IMR-90 (cell line): ENCODE data around the gene P3H1. TPM values are rescaled to one million over a fixed set of nuclear protein-coding genes. Genes with fewer than 3 reads are reported as not detected.

Experiments
- ATAC-seq: fragments of 200-7000 bp; cut with Tn5 transposase; 2 replicates; pipeline ENCODE4 v1.9.1; 2020; ENCODE audit warnings: low read depth, mild to moderate bottlenecking, moderate library complexity
- BruUV-seq: library from RNA; stranded (reverse); fragments of 400-500 nt; replicated peaks from 2 replicates; lab custom pipeline; 2021; lab: Mats Ljungman, UMichigan
- CTCF ChIA-PET: fragments of 300-600 bp; formaldehyde crosslinking; extraction: SDS; loops from one replicate; lab custom pipeline; 2021; ENCODE audit warnings: antibody characterized with exemption; lab: Yijun Ruan, JAX
- POLR2A ChIA-PET: fragments of 300-600 bp; sonication (Branson Sonifier 250); formaldehyde crosslinking; loops from one replicate; lab custom pipeline; 2022; ENCODE audit warnings: antibody characterized with exemption; ENCODE audit not compliant: unreplicated experiment; lab: Charles Lee
- DNase-seq: peaks from one replicate; pipeline ENCODE4 v3.0.0; 2013
- H2AFZ ChIP-seq: replicated peaks from 2 replicates; pipeline ENCODE3; 2013; ENCODE audit warnings: low read length, mild to moderate bottlenecking; ENCODE audit not compliant: poor library complexity
- H2AK5ac ChIP-seq: 2 replicates; pipeline ENCODE4 v1.6.1; 2013; ENCODE audit warnings: low read depth, low read length, inconsistent platforms
- H2AK9ac ChIP-seq: replicated peaks from 2 replicates; pipeline ENCODE3; 2013; ENCODE audit warnings: mild to moderate bottlenecking, low read depth, low read length, moderate library complexity; ENCODE audit not compliant: poor library complexity
- H2BK120ac ChIP-seq: 2 replicates; pipeline ENCODE4 v1.6.1; 2013; ENCODE audit warnings: low read depth, low read length, inconsistent platforms
- H2BK15ac ChIP-seq: 3 replicates; pipeline ENCODE4 v1.6.1; 2013; ENCODE audit warnings: low read depth, low read length, inconsistent platforms
- H2BK20ac ChIP-seq: 2 replicates; pipeline ENCODE4 v1.6.1; 2013; ENCODE audit warnings: low read depth, mild to moderate bottlenecking, inconsistent platforms, low read length, moderate library complexity
- H2BK5ac ChIP-seq: 2 replicates; pipeline ENCODE4 v1.6.1; 2013; ENCODE audit warnings: mild to moderate bottlenecking, low read depth, low read length, inconsistent platforms; ENCODE audit not compliant: poor library complexity, severe bottlenecking
- H3K14ac ChIP-seq: replicated peaks from 2 replicates; pipeline ENCODE4 v1.6.1; 2013; ENCODE audit warnings: low read depth, low read length, inconsistent platforms
- H3K18ac ChIP-seq: 2 replicates; pipeline ENCODE4 v1.6.1; 2013; ENCODE audit warnings: low read depth, low read length, control low read depth
- H3K23ac ChIP-seq: 2 replicates; pipeline ENCODE4 v1.6.1; 2013; ENCODE audit warnings: low read depth, low read length, inconsistent platforms
- H3K27ac ChIP-seq: 2 replicates; pipeline ENCODE4 v1.5.1; 2013; ENCODE audit warnings: mild to moderate bottlenecking, control low read depth, low read length; ENCODE audit not compliant: insufficient read depth
- H3K27me3 ChIP-seq: 2 replicates; pipeline ENCODE4 v1.6.1; 2013; ENCODE audit warnings: low read length; ENCODE audit not compliant: control insufficient read depth, insufficient read depth
- H3K36me3 ChIP-seq: 2 replicates; pipeline ENCODE4 v1.6.1; 2013; ENCODE audit warnings: low read length, mixed read lengths; ENCODE audit not compliant: control insufficient read depth, insufficient read depth
- H3K4ac ChIP-seq: 2 replicates; pipeline ENCODE4 v1.6.1; 2013; ENCODE audit warnings: low read depth, low read length, inconsistent platforms
- H3K4me1 ChIP-seq: 2 replicates; pipeline ENCODE4 v1.6.1; 2013; ENCODE audit warnings: low read length, mixed read lengths; ENCODE audit not compliant: control insufficient read depth, insufficient read depth
- H3K4me2 ChIP-seq: 2 replicates; pipeline ENCODE4 v1.6.1; 2013; ENCODE audit warnings: low read depth, mild to moderate bottlenecking, control low read depth, low read length, moderate library complexity
- H3K4me3 ChIP-seq: 2 replicates; pipeline ENCODE4 v1.5.1; 2013; ENCODE audit warnings: low read depth, mild to moderate bottlenecking, control low read depth, low read length, moderate library complexity; ENCODE audit not compliant: insufficient read depth
- H3K56ac ChIP-seq: 2 replicates; pipeline ENCODE4 v1.6.1; 2013; ENCODE audit warnings: low read length, inconsistent platforms; ENCODE audit not compliant: insufficient read depth; ENCODE audit errors: extremely low read depth
- H3K79me1 ChIP-seq, 2 experiments: 2 replicates each; pipeline ENCODE4 v1.6.1; 2013; ENCODE audit warnings: low read length in 2 of 2, inconsistent platforms in 1 of 2, low read depth in 1 of 2
- H3K9ac ChIP-seq: 2 replicates; pipeline ENCODE4 v1.6.1; 2013; ENCODE audit warnings: low read depth, low read length, control low read depth
- H3K9me1 ChIP-seq: 2 replicates; pipeline ENCODE4 v1.6.1; 2013; ENCODE audit warnings: low read length, inconsistent platforms; ENCODE audit not compliant: insufficient read depth
- H3K9me3 ChIP-seq: 2 replicates; pipeline ENCODE4 v1.6.1; 2013; ENCODE audit warnings: low read length; ENCODE audit not compliant: control insufficient read depth, insufficient read depth
- H4K20me1 ChIP-seq: 2 replicates; pipeline ENCODE4 v1.6.1; 2013; ENCODE audit warnings: low read length, inconsistent platforms; ENCODE audit not compliant: insufficient read depth
- H4K5ac ChIP-seq: 2 replicates; pipeline ENCODE4 v1.6.1; 2013; ENCODE audit warnings: mild to moderate bottlenecking, low read depth, low read length, control low read depth
- H4K8ac ChIP-seq, 2 experiments: 2 replicates each; pipeline ENCODE4 v1.6.1; 2013; ENCODE audit warnings: low read depth in 2 of 2, low read length in 2 of 2, control low read depth in 1 of 2, inconsistent platforms in 1 of 2
- H4K91ac ChIP-seq: 2 replicates; pipeline ENCODE4 v1.6.1; 2013; ENCODE audit warnings: low read depth, low read length, inconsistent platforms; ENCODE audit not compliant: insufficient read depth
- BHLHE40 ChIP-seq: fragments of 150-350 bp; IDR thresholded peaks from 2 replicates; pipeline ENCODE4 v1.6.1; 2016; ENCODE audit warnings: mild to moderate bottlenecking, low read depth, low read length
- CEBPB ChIP-seq: IDR thresholded peaks from 2 replicates; pipeline ENCODE4 v1.6.1; 2012; ENCODE audit warnings: low read depth, low read length, improper control_type of control experiment
- FOS ChIP-seq: fragments of 150-350 bp; IDR thresholded peaks from 2 replicates; pipeline ENCODE4 v1.6.1; 2016; ENCODE audit warnings: low read depth, low read length
- MAFK ChIP-seq: IDR thresholded peaks from 2 replicates; pipeline ENCODE4 v1.6.1; 2012; ENCODE audit warnings: low read depth, low read length, improper control_type of control experiment
- NFE2L2 ChIP-seq: fragments of 150-350 bp; IDR thresholded peaks from 2 replicates; pipeline ENCODE4 v1.6.1; 2016; ENCODE audit warnings: low read depth, mild to moderate bottlenecking, low read length
- POLR2A ChIP-seq: IDR thresholded peaks from 2 replicates; pipeline ENCODE4 v1.6.1; 2012; ENCODE audit warnings: mild to moderate bottlenecking, low read depth, low read length
- RAD21 ChIP-seq: IDR thresholded peaks from 2 replicates; pipeline ENCODE4 v1.6.1; 2012; ENCODE audit warnings: low read length, improper control_type of control experiment
- SMC3 ChIP-seq: fragments of 150-350 bp; IDR thresholded peaks from 2 replicates; pipeline ENCODE4 v1.6.1; 2016; ENCODE audit warnings: low read depth, mild to moderate bottlenecking, antibody characterized with exemption, low read length, moderate library complexity
- USF2 ChIP-seq: fragments of 150-350 bp; IDR thresholded peaks from 2 replicates; pipeline ENCODE4 v1.6.1; 2017; ENCODE audit warnings: mild to moderate bottlenecking, antibody characterized with exemption, low read length, low read depth
- dilution Hi-C: fragments of 300-500 bp; cut with HindIII; formaldehyde crosslinking; loops from one replicate; pipeline ENCODE4 v1.14.3; 2018; ENCODE audit warnings: low sequenced_read_pairs; ENCODE audit not compliant: unreplicated experiment
- in situ Hi-C: fragments of 300-500 bp; cut with MboI; formaldehyde crosslinking; loops from 3 replicates; pipeline ENCODE4 v1.14.3; 2019; ENCODE audit warnings: low sequenced_read_pairs, inconsistent platforms, mixed read lengths
- intact Hi-C: fragments of 100-400 bp; cut with micrococcal nuclease; formaldehyde crosslinking; loops from 2 replicates; pipeline ENCODE4 v1.10.0; 2022
- polyA plus RNA-seq, 3 experiments: library from polyadenylated mRNA; depleted of rRNA; stranded (reverse); fragments of >200 nt; gene quantifications; 2 replicates each; pipeline ENCODE4 v1.2.3, GENCODE V29; 2012; ENCODE audit warnings: low replicate concordance in 1 of 3
- total RNA-seq: library from RNA; depleted of rRNA; stranded (reverse); fragments of >200 nt; gene quantifications from 2 replicates; pipeline ENCODE4 v1.2.3, GENCODE V29; 2012
- TF ChIP-seq, protein P1 (sequence below): conservative IDR thresholded peaks from 2 replicates; pipeline ENCODE4 v1.5.1; 2012; ENCODE audit warnings: mild to moderate bottlenecking, low read depth, low read length, improper control_type of control experiment

The P3H1 gene
- total and polyA plus RNA-seq, 2 of the 4 experiments (the other 2 are of a cell fraction): 108 to 210 TPM

GRCh38 chr1:42777852-42778251 is 11.0 kb upstream of the P3H1 start:
- Histone ChIP-seq H3K9me3 (no peaks in the 10 kb centered on the region), H2AK5ac (no peak overlapping the region), H3K9ac (no peak overlapping the region), H3K4me2 (no peak overlapping the region), H3K4me1 (no peaks in the 10 kb centered on the region), H2BK20ac (no peak overlapping the region), H4K20me1 (no peaks in the 10 kb centered on the region; the same call in 1 of the 2 replicates), H3K23ac (no peak overlapping the region), H4K5ac (no peak overlapping the region), H3K4ac (no peak overlapping the region), H3K4me3 (no peak overlapping the region), H2AFZ (no peak overlapping the region), H3K14ac (no peak overlapping the region), H3K9me1 (peaks cover 7% of the 10 kb centered on the region; the same call in 1 of the 2 replicates), H3K79me1 (peaks cover 9 to 22% of the 10 kb centered on the region in 2 experiments; a peak in 3 of 4 replicates), H2BK15ac (no peak overlapping the region), H3K27me3 (no peaks in the 10 kb centered on the region), H3K36me3 (peaks cover 23% of the 10 kb centered on the region), H3K27ac (no peak overlapping the region), H2BK5ac (no peak overlapping the region), H4K8ac (no peak overlapping the region), H3K56ac (no peak overlapping the region), H2AK9ac (no peak overlapping the region), H3K18ac (no peak overlapping the region), H4K91ac (no peak overlapping the region), H2BK120ac (no peak overlapping the region)
- CTCF ChIA-PET: interaction anchor here (0.6 to 3.2 kb wide), 6 partner anchors 12 to 443 kb away, joined by 3 to 13 read pairs (median 3); no protein-coding TSS in a partner anchor
- POLR2A ChIA-PET: interaction anchor here (0.5 kb wide), 1 partner anchor 10 kb away, joined by 3 read pairs; no protein-coding TSS in a partner anchor
- peak; percentile 46 for DNase-seq
- in situ Hi-C loops (loop anchor here (5.0 kb wide), 1 partner anchor 294 kb away; no protein-coding TSS in a partner anchor), dilution Hi-C loops (no loop called here), intact Hi-C loops (loop anchor here (1.0 to 2.0 kb wide), 2 partner anchors 131 to 295 kb away; no protein-coding TSS in a partner anchor)
- no TSS peak for BruUV-seq
- peak; percentile 95 for ATAC-seq
- TF ChIP-seq USF2 (no peak), SMC3 (peak; percentile 81), NFE2L2 (no peak), BHLHE40 (no peak), CEBPB (no peak), MAFK (no peak), FOS (no peak), RAD21 (peak; percentile 86), POLR2A (no peak)
- TF ChIP-seq, protein P1, sequence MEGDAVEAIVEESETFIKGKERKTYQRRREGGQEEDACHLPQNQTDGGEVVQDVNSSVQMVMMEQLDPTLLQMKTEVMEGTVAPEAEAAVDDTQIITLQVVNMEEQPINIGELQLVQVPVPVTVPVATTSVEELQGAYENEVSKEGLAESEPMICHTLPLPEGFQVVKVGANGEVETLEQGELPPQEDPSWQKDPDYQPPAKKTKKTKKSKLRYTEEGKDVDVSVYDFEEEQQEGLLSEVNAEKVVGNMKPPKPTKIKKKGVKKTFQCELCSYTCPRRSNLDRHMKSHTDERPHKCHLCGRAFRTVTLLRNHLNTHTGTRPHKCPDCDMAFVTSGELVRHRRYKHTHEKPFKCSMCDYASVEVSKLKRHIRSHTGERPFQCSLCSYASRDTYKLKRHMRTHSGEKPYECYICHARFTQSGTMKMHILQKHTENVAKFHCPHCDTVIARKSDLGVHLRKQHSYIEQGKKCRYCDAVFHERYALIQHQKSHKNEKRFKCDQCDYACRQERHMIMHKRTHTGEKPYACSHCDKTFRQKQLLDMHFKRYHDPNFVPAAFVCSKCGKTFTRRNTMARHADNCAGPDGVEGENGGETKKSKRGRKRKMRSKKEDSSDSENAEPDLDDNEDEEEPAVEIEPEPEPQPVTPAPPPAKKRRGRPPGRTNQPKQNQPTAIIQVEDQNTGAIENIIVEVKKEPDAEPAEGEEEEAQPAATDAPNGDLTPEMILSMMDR: peak; percentile 71
